Stimulated activated CD8-positive, alpha-beta memory T cell treated with anti-CD3 and anti-CD28 coated beads, Interleukin-4, amount 100 ng/mL, for 1 hour (primary cell): Measurements from ENCODE around the gene ITPR1.

ENCODE experiments used
- DNase-seq, 2 donors: peaks; one replicate each; pipeline ENCODE4 v3.0.0-alpha.2; 2020; ENCODE audit warnings: low read depth in 2 of 2, low spot score in 1 of 2

ITPR1 gene

DNA sequence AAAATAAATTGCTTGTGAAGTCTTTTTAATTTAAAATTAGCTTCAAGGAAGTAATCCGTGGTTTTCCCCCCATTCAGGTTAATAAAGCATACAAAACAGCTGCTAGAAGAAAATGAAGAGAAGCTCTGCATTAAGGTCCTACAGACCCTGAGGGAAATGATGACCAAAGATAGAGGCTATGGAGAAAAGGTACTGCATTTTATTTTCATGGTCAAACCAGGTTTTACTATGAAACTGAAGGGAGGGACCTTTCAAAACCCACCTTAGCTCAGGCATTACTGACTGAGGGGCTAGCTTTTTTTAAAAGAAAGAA lies 218.5 kb downstream of the ITPR1 start:
- no peak for DNase-seq

DNA sequence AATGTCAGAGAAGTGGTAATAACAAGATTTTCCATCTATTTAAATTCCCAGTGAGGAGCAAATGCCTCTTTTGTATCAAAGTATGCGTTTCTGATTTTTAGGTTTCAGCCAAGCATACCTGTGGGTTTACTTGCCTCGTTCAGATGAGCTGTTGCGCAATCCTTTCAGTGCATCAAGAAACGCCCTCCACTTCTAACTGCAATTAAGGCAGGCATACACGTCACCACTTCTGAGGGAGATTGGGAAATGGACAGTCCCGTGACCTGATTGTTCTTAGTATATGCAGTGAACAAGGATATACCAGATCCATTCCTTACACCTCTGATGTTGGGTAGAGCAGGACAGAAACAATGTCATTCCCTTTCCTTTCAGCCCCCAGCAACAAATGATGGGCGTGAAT lies 219.0 kb downstream of the ITPR1 start:
- no peak for DNase-seq

DNA sequence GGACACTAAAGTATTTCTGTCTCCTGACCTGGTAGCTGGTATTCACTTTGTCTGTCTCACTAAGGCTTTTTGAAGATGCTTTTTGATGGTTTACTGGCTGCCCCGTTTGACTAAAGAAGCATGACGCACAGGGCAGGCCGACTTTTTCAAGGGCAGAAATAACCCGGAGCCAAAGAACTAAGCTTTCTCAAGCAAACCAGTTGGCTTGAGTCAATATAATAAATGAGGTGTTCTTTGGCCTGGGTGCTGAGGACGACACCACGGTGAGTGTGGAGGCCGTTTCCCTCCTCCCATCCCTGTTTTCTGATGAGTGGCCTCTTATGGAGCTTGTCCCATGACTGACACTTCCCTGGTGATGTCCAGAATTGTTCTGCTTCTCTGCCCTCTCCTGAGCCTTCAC lies 220.9 kb downstream of the ITPR1 start:
- no peak for DNase-seq

DNA sequence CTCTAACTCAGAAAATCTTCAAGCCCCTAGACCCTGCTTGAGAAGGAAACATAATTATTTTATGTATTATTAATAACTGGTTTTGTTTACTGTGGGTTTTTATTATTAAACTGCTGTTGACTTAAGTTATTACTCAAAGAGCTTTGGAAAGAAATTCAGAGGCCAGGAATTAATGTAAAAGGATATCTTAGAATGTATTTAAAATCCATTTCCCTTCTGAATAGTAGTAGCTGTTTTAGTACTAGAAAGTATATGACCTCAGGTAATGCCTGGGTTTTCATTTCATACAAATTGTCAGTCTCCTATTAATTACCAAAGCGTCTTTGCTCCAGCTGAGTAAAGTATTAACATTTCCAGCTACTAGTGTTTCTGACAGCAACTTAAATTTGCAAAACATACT lies 223.1 kb downstream of the ITPR1 start:
- no peak for DNase-seq

DNA sequence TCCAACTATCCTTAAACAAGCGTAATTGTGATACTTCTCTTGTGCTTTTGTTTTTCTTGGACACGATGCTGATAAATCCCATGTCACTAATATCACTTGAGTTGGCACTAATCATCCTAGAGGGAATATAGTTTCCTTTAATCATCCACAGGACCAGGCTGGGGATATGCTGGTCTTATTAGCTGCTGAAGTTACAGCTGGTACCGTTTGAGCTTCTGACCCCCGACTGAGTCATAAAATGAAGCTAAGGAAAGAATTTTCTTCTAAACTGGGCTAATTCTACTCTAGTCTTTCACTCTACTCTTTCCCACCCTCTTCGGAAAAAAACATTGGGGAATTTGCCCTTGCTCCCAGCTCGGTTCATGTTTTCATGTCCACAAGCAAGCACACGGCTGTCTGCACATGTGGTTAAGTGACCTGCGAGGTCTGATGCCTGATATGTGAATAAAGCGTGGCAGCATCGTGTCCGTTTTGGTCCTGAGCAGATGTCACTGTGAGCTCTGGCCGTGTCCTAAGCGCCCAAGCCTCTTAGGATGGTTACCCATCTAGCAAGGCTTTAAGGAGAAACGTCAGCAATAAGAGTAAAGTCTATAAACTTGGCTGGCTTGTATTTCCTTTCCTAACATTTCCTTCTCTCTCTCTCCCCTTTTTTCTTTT lies 223.7 kb downstream of the ITPR1 start:
- DNase-seq = no peak

DNA sequence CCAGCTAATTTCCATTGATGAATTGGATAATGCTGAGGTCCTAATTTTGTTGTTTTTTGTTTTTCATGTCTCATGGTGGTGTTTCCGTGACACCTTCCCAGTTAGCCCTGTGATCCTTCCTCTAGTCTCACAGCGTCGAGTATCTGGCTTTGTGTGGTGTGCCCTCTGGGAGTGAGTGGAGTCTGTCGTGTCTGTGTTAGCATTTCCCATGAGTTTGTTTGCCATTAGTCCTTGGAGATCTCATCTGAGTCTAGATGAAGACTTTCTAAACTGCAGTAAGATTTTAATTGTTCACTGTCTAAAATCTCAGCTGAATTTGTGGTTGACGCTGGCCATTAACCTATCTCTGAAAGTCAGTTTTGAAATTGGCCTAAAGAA lies 224.2 kb downstream of the ITPR1 start:
- DNase-seq = no peak

DNA sequence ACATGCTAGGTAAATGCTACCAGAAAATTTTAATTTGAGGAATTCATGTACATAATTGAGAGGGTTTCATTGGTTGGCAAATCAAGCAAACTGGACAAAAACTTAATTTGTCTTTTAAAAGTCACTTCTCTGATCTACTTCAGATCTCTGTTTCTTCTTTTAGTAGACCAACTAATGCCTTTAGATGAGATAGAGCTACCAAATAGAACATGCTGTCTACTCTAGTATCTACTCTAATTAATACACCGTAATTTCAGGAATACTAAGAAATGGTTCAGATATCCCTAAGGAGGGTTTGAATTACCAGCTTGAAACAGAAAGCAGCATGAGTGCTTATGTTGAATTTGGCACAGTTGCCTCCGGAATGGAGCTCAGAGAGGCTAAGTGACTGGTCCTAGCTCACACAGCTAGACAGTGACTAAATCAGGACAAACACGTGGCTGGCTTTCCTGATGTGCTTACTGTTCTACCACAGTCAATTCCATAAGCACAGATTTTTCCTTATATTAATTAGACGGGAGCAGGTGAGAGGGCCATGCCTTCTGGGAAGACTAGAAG lies 225.1 kb downstream of the ITPR1 start:
- no peak for DNase-seq

DNA sequence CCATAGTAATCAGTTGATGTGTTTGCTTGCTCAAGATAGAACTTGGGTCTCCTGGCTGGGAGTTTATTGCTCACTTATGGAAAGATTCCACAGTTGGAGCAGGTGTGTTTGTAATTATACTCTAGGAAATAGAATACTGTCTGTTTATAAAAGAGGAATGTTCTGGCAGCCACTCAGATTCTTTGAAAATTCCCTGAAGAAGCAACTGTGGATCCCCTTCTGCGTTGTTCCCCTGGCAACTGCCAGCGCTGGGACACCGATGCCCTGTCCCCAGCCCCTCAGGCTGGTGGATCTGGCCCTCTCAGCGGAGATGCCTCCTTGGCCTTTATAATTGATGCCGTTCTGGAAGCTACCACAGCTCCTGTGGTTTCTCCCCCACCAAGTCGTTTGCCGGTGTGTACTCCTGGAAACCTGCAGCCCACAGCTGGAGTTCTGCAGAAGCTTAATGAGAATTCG lies 225.9 kb downstream of the ITPR1 start:
- no peak for DNase-seq

DNA sequence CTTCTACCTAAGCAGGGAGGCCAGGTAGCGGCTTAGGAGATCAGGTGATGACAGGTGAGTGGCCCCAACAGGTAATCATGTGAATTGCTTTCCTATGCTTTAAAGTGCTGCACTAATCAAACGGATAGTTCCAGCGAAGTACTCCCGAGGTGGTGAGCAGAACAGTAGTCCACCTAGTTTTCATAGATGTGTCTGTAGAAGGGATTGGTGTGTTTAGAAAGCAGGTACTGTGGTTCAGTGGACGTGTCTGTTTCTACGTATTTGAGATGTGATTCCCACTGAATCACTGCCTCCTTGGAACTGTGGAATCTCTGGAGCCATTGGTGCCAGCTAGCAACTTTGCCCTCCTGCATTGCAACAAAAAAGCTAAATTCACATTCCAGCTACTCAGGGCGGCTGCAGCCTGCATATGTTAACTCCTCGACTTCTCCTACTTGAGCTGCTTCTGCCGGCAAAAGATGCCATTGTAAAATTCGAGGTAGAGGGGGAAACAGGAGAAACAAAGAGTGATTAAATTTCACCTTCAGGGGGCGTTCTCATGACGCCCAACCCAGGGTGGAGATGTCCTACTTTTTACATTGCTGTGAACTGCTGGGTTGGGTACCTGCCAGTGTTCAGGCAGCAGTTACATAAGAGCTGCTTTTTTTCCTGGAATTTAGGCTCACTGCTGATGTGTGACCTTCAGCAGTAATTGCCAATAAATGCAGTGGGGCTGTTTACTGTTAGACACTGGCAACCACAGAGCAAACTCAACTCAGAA lies 227.3 kb downstream of the ITPR1 start:
- no peak for DNase-seq

DNA sequence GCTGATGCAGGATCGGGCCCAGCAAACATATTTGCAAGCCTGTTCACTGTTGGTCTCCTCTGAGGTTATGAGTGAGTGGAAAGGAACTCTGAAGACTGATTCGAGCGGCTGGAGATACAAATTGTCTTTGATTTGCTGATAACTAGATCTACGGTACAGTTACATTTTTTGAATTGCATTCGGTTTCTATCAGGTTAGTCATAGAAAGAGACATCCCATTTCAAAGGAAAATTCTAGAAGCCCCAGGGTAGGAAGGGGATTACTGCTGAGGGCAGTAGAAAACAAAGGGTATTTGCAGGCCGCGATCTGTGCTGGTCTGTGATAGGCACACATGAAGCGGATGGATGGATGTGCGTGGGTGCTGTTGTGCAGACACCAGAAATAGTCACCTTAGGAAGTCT lies 228.4 kb downstream of the ITPR1 start:
- DNase-seq = no peak

DNA sequence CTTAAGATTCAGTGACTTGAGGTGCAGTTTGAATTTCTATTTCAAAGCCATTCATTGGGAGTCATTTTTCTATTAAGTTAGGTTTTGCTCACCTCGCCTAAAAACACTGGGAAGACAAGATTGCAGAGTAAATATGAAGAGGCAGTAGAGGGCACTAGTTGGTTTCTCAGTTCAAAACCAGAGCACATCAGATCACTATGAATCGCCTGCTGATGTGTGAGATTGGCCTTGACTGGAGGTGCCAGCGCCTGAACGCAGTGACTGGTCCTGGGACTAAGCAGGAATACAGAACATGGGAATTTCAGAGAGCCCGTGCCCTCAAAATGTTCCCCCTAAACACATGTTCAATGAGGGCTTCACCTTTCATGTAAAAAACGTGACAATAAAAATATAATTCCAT lies 229.0 kb downstream of the ITPR1 start:
- DNase-seq = no peak

DNA sequence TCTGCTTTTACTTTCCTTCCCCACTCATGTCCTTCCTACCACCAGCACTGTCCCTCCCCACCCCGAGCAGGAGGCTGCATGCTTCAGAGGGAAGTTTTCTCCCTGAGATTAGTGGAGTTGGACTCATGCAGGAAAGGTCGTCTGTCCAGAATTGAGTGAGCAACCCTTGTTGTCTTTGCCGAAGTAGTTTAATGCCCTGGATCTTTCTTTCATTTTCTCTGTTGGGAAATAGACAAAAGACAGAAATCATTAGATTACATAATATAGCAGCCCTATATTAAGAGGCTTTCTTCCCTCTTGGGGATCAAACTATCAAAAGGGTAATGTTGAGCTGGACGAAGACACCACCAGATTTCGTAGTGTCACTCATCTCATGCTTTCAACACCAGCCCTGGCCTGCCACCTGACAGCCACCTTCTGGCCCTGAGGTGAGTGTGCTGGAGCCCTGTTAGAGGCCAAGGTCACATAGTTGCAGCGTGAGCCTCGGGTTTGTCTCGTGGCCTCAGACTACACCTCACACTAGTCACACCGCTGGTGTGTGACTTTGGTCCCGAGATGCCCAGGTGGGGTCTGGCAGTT lies 231.0 kb downstream of the ITPR1 start:
- no peak for DNase-seq

DNA sequence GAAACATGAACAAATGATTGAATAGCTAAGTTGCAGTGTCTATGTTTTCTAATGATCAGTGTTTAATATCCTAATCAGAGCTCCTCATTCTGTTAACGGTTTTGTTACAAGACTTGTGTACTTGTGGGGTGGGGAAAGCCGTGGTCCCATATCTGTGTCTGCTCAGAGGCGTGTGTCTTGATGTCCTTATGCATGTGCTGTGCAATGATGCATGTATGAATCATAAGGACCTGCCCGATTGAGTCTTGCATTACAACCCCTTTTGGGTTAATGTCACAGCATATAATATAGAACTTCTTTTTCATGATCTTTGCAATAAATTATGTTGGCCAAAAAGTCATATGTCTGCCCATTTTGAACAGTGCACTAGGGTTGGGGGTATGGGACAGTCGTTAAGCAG lies 233.4 kb downstream of the ITPR1 start:
- DNase-seq = no peak

DNA sequence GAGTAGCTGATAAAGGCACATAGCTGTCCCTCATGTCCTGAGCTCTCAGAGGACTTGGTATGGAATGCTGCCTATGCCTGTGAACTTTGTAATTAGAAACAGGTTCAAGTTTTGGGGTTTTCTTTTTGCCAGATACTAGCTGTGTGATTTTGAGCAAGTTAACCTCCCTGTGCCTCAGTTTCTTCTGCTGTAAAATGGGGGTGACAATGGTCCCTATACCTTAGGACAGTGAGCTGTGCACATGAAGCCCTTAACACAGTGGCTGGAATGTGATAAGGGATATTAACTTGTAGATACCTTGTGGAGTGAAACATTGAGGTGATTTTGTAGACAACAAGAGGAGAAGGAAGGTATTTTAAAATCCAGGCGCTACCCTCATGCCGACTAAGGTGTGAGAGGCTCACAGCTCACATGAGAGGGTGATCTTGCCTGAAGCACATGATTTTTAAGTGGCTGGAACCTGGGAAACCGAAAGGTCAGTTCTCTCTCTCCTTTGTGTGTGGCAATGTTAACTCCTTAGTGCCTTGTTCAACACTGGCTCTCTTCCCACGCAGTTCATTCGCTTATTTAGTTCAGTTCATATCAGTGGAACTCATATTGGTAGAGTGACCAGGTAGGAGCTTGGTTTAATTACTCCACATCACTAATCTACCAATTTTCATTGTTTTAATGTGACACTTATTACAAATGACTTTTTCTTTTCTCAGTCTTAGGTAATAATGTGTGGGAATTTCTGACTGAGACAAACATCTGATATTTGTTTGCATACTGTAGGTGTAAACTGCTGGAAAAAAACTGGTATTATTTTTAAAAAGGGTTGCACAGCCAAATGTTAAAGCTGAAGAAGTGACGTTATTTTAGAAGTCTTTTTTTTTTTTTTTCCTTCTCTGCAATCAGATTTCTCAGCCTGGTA lies 236.2 kb downstream of the ITPR1 start:
- no peak for DNase-seq

DNA sequence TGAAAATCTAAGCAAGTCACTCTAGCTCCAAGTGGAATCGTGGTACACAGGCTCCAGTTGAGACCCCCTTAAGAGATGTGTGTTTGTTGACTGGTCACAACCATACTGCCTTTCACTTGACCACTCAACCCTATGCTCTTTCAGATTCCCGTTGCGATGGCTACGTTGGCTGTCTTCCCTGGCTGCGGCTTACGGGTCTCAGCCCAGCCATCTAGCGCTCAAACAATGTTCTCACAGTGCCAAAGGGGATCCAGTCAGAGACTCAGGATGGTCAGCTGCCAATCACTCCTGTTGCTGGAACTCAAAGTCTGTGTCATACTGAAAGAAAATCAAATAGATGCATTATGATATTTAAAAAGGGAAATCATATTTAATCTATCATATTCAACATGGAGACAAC lies 237.6 kb downstream of the ITPR1 start:
- DNase-seq = no peak

DNA sequence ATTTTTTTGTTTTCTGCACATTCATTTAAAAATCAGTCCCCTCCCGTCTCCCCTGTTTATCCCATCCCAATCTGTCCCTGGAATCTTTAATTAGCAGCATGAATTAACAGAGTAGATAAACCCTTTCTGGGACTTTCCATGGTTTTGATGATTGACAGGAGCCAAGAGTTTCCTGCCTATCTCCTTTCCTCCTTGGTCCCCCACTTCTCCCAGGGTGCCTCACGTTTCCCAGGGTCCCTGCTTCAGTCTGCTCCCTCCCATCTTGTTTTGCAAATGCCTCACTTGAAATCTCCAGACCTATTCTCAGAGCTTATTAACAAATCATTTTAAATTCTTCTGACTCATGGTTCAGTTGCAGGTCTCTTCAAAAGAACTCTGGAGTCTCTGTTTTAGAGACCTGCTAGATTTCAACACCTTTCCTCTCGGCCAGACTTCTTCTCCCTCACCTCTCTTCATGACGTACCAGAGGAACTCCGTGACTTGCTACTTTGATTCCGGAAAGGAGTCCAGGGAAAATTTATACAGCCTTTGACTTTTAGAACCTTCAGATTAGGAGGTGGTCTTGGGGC lies 238.5 kb downstream of the ITPR1 start:
- no peak for DNase-seq

DNA sequence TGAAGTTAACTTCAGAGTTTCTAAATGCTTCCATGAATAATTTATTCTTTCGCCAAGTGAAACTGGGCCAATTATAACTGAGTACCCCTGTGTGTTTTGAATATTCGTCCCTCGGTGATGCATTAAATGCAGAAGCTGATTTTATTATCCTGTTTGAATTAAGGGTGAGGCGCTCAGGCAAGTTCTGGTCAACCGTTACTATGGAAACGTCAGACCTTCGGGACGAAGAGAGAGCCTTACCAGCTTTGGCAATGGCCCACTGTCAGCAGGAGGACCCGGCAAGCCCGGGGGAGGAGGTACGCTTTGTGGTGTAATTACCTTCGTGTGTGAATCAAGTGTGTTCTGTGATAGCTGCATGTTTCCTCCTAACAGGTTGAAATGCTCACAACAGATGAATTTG lies 239.8 kb downstream of the ITPR1 start:
- DNase-seq = no peak

DNA sequence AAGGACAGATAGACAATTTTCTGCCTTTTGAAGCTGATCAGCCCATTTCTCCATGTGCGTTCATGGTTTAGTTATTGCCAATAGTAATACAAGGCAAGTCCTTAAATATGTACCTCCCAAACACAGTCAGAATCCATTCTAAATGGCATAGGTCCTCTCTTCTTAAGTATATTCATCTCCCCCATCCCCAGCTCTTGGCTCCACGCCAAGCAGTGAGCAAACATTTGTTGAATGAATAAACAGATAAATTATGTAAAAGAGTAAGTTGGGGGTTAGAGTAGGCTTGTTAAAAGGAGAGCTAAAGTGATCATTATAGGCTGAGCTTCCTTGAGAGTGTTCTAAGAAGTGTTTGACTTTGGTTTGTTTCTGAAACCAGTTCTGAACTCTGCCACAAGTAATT lies 241.3 kb downstream of the ITPR1 start:
- DNase-seq = no peak

DNA sequence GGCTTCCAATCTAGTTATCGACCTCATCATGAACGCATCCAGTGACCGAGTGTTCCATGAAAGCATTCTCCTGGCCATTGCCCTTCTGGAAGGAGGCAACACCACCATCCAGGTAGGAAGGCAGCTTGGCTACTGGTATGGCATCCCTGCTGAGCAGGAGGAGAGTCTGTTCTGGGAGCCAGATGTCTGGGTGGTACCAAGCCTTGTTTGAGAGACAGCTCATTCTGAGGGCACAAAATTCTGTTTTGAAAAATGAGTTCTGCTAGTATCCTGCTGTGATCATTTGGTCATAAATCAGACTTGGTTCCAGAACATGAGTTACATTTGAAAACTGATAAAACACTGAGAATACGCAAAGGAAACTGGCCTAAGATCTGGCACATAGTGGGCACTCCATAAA lies 242.1 kb downstream of the ITPR1 start:
- DNase-seq = no peak

DNA sequence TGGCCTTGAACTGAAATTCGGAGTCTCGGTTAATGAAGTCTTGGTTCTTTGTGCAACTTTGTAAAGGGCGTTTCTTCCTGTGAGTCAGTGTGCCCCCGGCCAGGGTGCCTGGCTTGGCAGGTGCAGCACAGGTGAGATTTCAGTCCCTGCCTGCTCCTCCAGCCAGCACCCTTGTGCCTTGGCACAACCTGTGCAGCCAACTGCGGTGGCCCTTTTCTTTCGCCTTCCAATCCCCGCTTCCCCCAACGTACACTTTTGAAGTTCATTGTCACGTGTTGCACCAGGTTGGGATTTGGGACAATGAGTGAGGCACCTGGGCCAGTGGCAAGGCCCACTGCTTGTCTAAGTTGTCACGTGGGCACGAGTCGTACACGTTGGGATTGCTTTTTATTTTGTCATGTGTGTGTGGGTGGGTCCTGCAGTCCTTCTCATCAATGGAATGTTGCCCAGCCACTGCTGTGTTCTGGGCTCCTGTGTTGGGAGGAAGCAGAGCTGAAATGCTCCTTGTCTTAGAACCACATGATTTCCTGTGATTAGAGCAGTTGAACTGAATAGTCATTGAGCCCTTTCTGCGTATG lies 243.2 kb downstream of the ITPR1 start:
- DNase-seq = no peak
